Progenitor cell of endocrine pancreas (in vitro differentiated cells): ENCODE results near the gene ITIH6. TPM values are rescaled to one million over a fixed set of nuclear protein-coding genes. Genes with fewer than 3 reads are reported as not detected.

Experiments
- DNase-seq: peaks from one replicate; pipeline ENCODE4 v3.0.0; 2021; ENCODE audit warnings: low spot score; ENCODE audit not compliant: unreplicated experiment
- H3K27ac Mint-ChIP-seq: 2 replicates; pipeline ENCODE4 v1.8.0; 2021; ENCODE audit warnings: mild to moderate bottlenecking, moderate library complexity, mixed read lengths
- H3K27me3 Mint-ChIP-seq: 2 replicates; pipeline ENCODE4 v1.8.0; 2021; ENCODE audit warnings: mixed read lengths
- H3K36me3 Mint-ChIP-seq: 2 replicates; pipeline ENCODE4 v1.8.0; 2022; ENCODE audit warnings: mixed read lengths; ENCODE audit not compliant: insufficient read depth
- H3K4me1 Mint-ChIP-seq: 2 replicates; pipeline ENCODE4 v1.8.0; 2021; ENCODE audit warnings: low read depth, mixed read lengths
- H3K4me3 Mint-ChIP-seq: 2 replicates; pipeline ENCODE4 v1.8.0; 2021; ENCODE audit warnings: low read depth, mild to moderate bottlenecking, moderate library complexity, mixed read lengths
- H3K9me3 Mint-ChIP-seq: 2 replicates; pipeline ENCODE4 v1.8.0; 2021; ENCODE audit warnings: low read depth, mixed read lengths
- CTCF ChIP-seq: fragments of 200-600 bp; sonication (generic); IDR thresholded peaks from one replicate; pipeline ENCODE4 v1.5.0; 2021; ENCODE audit warnings: antibody characterized with exemption, mild to moderate bottlenecking; ENCODE audit not compliant: unreplicated experiment
- total RNA-seq: library from RNA; stranded (reverse); gene quantifications from 2 replicates; pipeline ENCODE4 v1.2.1, GENCODE V29; 2021

ITIH6 gene
- total RNA-seq, 1 donor from 2014 or later = not detected

- Mint-ChIP-seq H3K4me1 (peaks cover 9% of the 10 kb centered on the region), H3K27me3 (no peaks in the 10 kb centered on the region), H3K9me3 (peaks cover 24% of the 10 kb centered on the region), H3K36me3 (no peaks in the 10 kb centered on the region), H3K27ac (no peak overlapping the region), H3K4me3 (no peak overlapping the region)
- no peak for TF ChIP-seq CTCF
- DNase-seq = no peak
These were observed 86.3 kb downstream of the ITIH6 start for GRCh38 chrX:54711735-54712134.

GRCh38 chrX:54710920-54711319 is 87.1 kb downstream of the ITIH6 start:
- no peaks in the 10 kb centered on the region for H3K36me3 Mint-ChIP-seq
- H3K4me1 Mint-ChIP-seq = peaks cover 9% of the 10 kb centered on the region
- no peak for DNase-seq
- H3K9me3 Mint-ChIP-seq = peaks cover 28% of the 10 kb centered on the region
- no peak for TF ChIP-seq CTCF
- no peak overlapping the region for H3K27ac Mint-ChIP-seq
- no peaks in the 10 kb centered on the region for H3K27me3 Mint-ChIP-seq
- no peak overlapping the region for H3K4me3 Mint-ChIP-seq

GRCh38 chrX:54708404-54708803 is 89.7 kb downstream of the ITIH6 start:
- no peak for DNase-seq
- Mint-ChIP-seq H3K36me3 (no peaks in the 10 kb centered on the region), H3K27me3 (no peaks in the 10 kb centered on the region), H3K4me1 (peaks cover 4% of the 10 kb centered on the region), H3K27ac (no peak overlapping the region), H3K4me3 (no peak overlapping the region), H3K9me3 (peaks cover 19% of the 10 kb centered on the region)
- no peak for TF ChIP-seq CTCF

Other genes starting within 250 kb of the ITIH6 start
- gene MAGED2, start 9.5 kb upstream of the ITIH6 start, total RNA-seq = 244 and 247 TPM in 2 replicates
- 156 and 169 TPM in 2 replicates for gene TRO, start 122.6 kb upstream of the ITIH6 start, total RNA-seq
- 0.77 and 0.82 TPM in 2 replicates for gene PFKFB1, start 195.9 kb upstream of the ITIH6 start, total RNA-seq
- gene APEX2, start 202.1 kb upstream of the ITIH6 start, total RNA-seq = 18.5 and 21.4 TPM in 2 replicates
- gene ALAS2, start 232.7 kb upstream of the ITIH6 start, total RNA-seq = not detected in 2 replicates